OCI-LY3 (cell line): ENCODE results near the gene ASIC3.

Experiments
- H2AFZ ChIP-seq: fragments of 200-600, 300-600 bp; shearing (Covaris generic); 2 replicates; pipeline ENCODE4 v1.6.0; 2014; ENCODE audit warnings: antibody characterized with exemption, low read depth, low read length
- H3K27ac ChIP-seq: fragments of 200-600, 300-600 bp; sonication (generic); 2 replicates; pipeline ENCODE4 v1.5.1; 2014; ENCODE audit warnings: mild to moderate bottlenecking, low read length, moderate library complexity, mixed read lengths
- H3K27me3 ChIP-seq: fragments of 200-600, 300-600 bp; sonication (generic); 2 replicates; pipeline ENCODE4 v1.6.1; 2014; ENCODE audit warnings: low read depth, low read length, mixed read lengths
- H3K36me3 ChIP-seq: fragments of 200-600, 300-600 bp; sonication (generic); replicated peaks from 2 replicates; pipeline ENCODE3; 2014; ENCODE audit warnings: low read depth, low read length, mixed read lengths
- H3K4me1 ChIP-seq: fragments of 300-600, 200-600 bp; sonication (generic); 2 replicates; pipeline ENCODE4 v1.6.1; 2014; ENCODE audit warnings: low read length, mixed read lengths
- H3K4me2 ChIP-seq: fragments of 200-600, 300-600 bp; sonication (generic); 2 replicates; pipeline ENCODE4 v1.6.1; 2014; ENCODE audit warnings: low read length, mixed read lengths
- H3K4me3 ChIP-seq: fragments of 300-600, 200-600 bp; sonication (generic); 2 replicates; pipeline ENCODE4 v1.5.1; 2014; ENCODE audit warnings: antibody characterized with exemption, mild to moderate bottlenecking, low read length, moderate library complexity
- H3K79me2 ChIP-seq: fragments of 300-600, 200-600 bp; shearing (Covaris generic); 2 replicates; pipeline ENCODE4 v1.6.1; 2014; ENCODE audit warnings: mild to moderate bottlenecking, low read length, mixed read lengths
- H3K9ac ChIP-seq: fragments of 300-600, 200-600 bp; shearing (Covaris generic); 2 replicates; pipeline ENCODE4 v1.6.0; 2014; ENCODE audit warnings: mild to moderate bottlenecking, low read length, moderate library complexity
- H3K9me3 ChIP-seq: fragments of 200-600, 300-600 bp; shearing (Covaris generic); 2 replicates; pipeline ENCODE4 v1.6.1; 2014; ENCODE audit warnings: low read length, mixed read lengths; ENCODE audit not compliant: insufficient read depth
- H4K20me1 ChIP-seq: fragments of 200-600, 300-600 bp; sonication (generic); 2 replicates; pipeline ENCODE4 v1.6.1; 2016; ENCODE audit warnings: low read length, mixed read lengths; ENCODE audit not compliant: insufficient read depth
- CTCF ChIP-seq: fragments of 200-600, 300-600 bp; sonication (generic); IDR thresholded peaks from 2 replicates; pipeline ENCODE4 v1.5.1; 2014; ENCODE audit warnings: antibody characterized with exemption, low read length, low read depth
- EZH2phosphoT487 ChIP-seq: fragments of 200-600 bp; shearing (Covaris generic); IDR thresholded peaks from 2 replicates; pipeline ENCODE4 v1.6.1; 2018; ENCODE audit warnings: antibody characterized with exemption, mixed run types, low read depth

The ASIC3 gene

GRCh38 chr7:151001546-151001945 is 46.8 kb upstream of the ASIC3 start:
- Histone ChIP-seq H3K4me2 (no peak overlapping the region), H3K27ac (no peak overlapping the region), H2AFZ (no peak overlapping the region), H3K9ac (no peak overlapping the region), H3K79me2 (no peaks in the 10 kb centered on the region), H3K9me3 (no peaks in the 10 kb centered on the region), H4K20me1 (no peaks in the 10 kb centered on the region), H3K27me3 (peaks cover 2% of the 10 kb centered on the region; the same call in 1 of the 2 replicates), H3K4me1 (no peaks in the 10 kb centered on the region), H3K36me3 (no peaks in the 10 kb centered on the region), H3K4me3 (no peak overlapping the region)
- TF ChIP-seq EZH2phosphoT487 (no peak), CTCF (no peak)

- Histone ChIP-seq H3K4me3 (no peak overlapping the region), H3K27ac (no peak overlapping the region), H3K79me2 (no peaks in the 10 kb centered on the region), H3K4me2 (no peak overlapping the region), H3K9ac (no peak overlapping the region), H2AFZ (no peak overlapping the region), H3K27me3 (peaks cover 2% of the 10 kb centered on the region; the same call in 1 of the 2 replicates), H3K4me1 (no peaks in the 10 kb centered on the region), H3K36me3 (no peaks in the 10 kb centered on the region), H3K9me3 (no peaks in the 10 kb centered on the region), H4K20me1 (no peaks in the 10 kb centered on the region)
- TF ChIP-seq CTCF (no peak), EZH2phosphoT487 (no peak)
These were observed 44.8 kb upstream of the ASIC3 start for GRCh38 chr7:151003572-151003971.

- H3K4me1 ChIP-seq, result no peaks in the 10 kb centered on the region
- H3K9ac ChIP-seq, result no peak overlapping the region
- H3K27me3 ChIP-seq, result peaks cover 2% of the 10 kb centered on the region; the same call in 1 of the 2 replicates
- TF ChIP-seq EZH2phosphoT487 (no peak), CTCF (no peak)
- H3K36me3 ChIP-seq, result no peaks in the 10 kb centered on the region
- no peak overlapping the region for H3K4me3 ChIP-seq
- no peak overlapping the region for H3K4me2 ChIP-seq
- no peaks in the 10 kb centered on the region for H4K20me1 ChIP-seq
- no peak overlapping the region for H3K27ac ChIP-seq
- no peaks in the 10 kb centered on the region for H3K9me3 ChIP-seq
- no peak overlapping the region for H2AFZ ChIP-seq
- no peaks in the 10 kb centered on the region for H3K79me2 ChIP-seq
These were observed 42.8 kb upstream of the ASIC3 start for GRCh38 chr7:151005566-151005965.

- H3K27ac ChIP-seq, result no peak overlapping the region
- no peak overlapping the region for H3K9ac ChIP-seq
- H3K79me2 ChIP-seq, result no peaks in the 10 kb centered on the region
- TF ChIP-seq EZH2phosphoT487, result no peak
- TF ChIP-seq CTCF, result no peak
- no peak overlapping the region for H2AFZ ChIP-seq
- H3K4me3 ChIP-seq, result no peak overlapping the region
- H3K27me3 ChIP-seq, result peaks cover 2% of the 10 kb centered on the region; the same call in 1 of the 2 replicates
- no peaks in the 10 kb centered on the region for H3K9me3 ChIP-seq
- H4K20me1 ChIP-seq, result no peaks in the 10 kb centered on the region
- no peak overlapping the region for H3K4me2 ChIP-seq
- H3K4me1 ChIP-seq, result no peaks in the 10 kb centered on the region
- H3K36me3 ChIP-seq, result no peaks in the 10 kb centered on the region
These were observed 41.6 kb upstream of the ASIC3 start for GRCh38 chr7:151006590-151007300.
